PC-3 (cell line): ENCODE results near the gene PDK1. TPM values are rescaled to one million over a fixed set of nuclear protein-coding genes. Genes with fewer than 3 reads are reported as not detected.

Experiments
- ATAC-seq: fragments of 200-7000 bp; cut with Tn5 transposase; 2 replicates; pipeline ENCODE4 v1.9.1; 2020; ENCODE audit warnings: mild to moderate bottlenecking, moderate library complexity
- BruUV-seq: library from RNA; stranded (reverse); fragments of 400-500 nt; replicated peaks from 2 replicates; lab custom pipeline; 2021; lab: Mats Ljungman, UMichigan
- CTCF ChIA-PET: fragments of 300-600 bp; sonication (Branson Sonifier 250); formaldehyde crosslinking; loops from one replicate; lab custom pipeline; 2022; ENCODE audit warnings: antibody characterized with exemption; lab: Charles Lee
- POLR2A ChIA-PET: fragments of 300-600 bp; sonication (Branson Sonifier 250); formaldehyde crosslinking; loops from one replicate; lab custom pipeline; 2022; ENCODE audit warnings: antibody characterized with exemption; ENCODE audit not compliant: unreplicated experiment; lab: Charles Lee
- DNase-seq: peaks from one replicate; pipeline ENCODE4 v3.0.0-alpha.2; 2015
- H2AFZ ChIP-seq: fragments of 300-600 bp; sonication (generic); 2 replicates; pipeline ENCODE4 v1.6.0; 2016; ENCODE audit warnings: antibody characterized with exemption, low read length
- H3F3A ChIP-seq: fragments of 300-600 bp; sonication (generic); one replicate; pipeline ENCODE4 v1.6.0; 2017; ENCODE audit warnings: antibody characterized with exemption, low read length, control low read depth, mild to moderate bottlenecking; ENCODE audit not compliant: unreplicated experiment
- H3K27ac ChIP-seq: fragments of 300-600 bp; sonication (generic); 2 replicates; pipeline ENCODE4 v1.5.1; 2016; ENCODE audit warnings: mild to moderate bottlenecking, low read length
- H3K27me3 ChIP-seq: fragments of 300-600 bp; sonication (generic); 2 replicates; pipeline ENCODE4 v1.6.1; 2016; ENCODE audit warnings: low read length, mixed read lengths
- H3K36me3 ChIP-seq: fragments of 300-600 bp; sonication (generic); 2 replicates; pipeline ENCODE4 v1.6.1; 2016; ENCODE audit warnings: low read depth, mixed run types, low read length, mixed read lengths
- H3K4me1 ChIP-seq: fragments of 300-600 bp; sonication (generic); 2 replicates; pipeline ENCODE4 v1.5.1; 2016; ENCODE audit warnings: low read length; ENCODE audit not compliant: insufficient read depth
- H3K4me2 ChIP-seq: fragments of 300-600 bp; sonication (generic); 2 replicates; pipeline ENCODE4 v1.6.0; 2016; ENCODE audit warnings: low read length
- H3K4me3 ChIP-seq: fragments of 300-600 bp; sonication (generic); 2 replicates; pipeline ENCODE4 v1.5.1; 2016; ENCODE audit warnings: mild to moderate bottlenecking, low read length, mixed read lengths
- H3K79me2 ChIP-seq: fragments of 300-600 bp; sonication (generic); 2 replicates; pipeline ENCODE4 v1.6.1; 2017; ENCODE audit warnings: low read length, mixed read lengths
- H3K9ac ChIP-seq: fragments of 300-600 bp; sonication (generic); 2 replicates; pipeline ENCODE4 v1.6.0; 2016; ENCODE audit warnings: mild to moderate bottlenecking, low read length
- H3K9me2 ChIP-seq: fragments of 300-600 bp; sonication (generic); replicated peaks from 2 replicates; pipeline ENCODE4 v1.6.1; 2016; ENCODE audit warnings: mixed run types, low read length, mixed read lengths
- H3K9me3 ChIP-seq: fragments of 300-600 bp; sonication (generic); 2 replicates; pipeline ENCODE4 v1.6.1; 2016; ENCODE audit warnings: low read length, mixed read lengths
- H4K20me1 ChIP-seq: fragments of 300-600 bp; sonication (generic); 2 replicates; pipeline ENCODE4 v1.6.1; 2016; ENCODE audit warnings: low read length, mixed read lengths
- CTCF ChIP-seq: fragments of 300-600 bp; sonication (generic); conservative IDR thresholded peaks from 2 replicates; pipeline ENCODE4 v1.5.1; 2017; ENCODE audit warnings: antibody characterized with exemption, low read depth, mild to moderate bottlenecking, low read length
- EZH2 ChIP-seq: fragments of 300-600 bp; sonication (generic); IDR thresholded peaks from one replicate; pipeline ENCODE4 v1.6.1; 2017; ENCODE audit warnings: antibody characterized with exemption, mild to moderate bottlenecking, low read length; ENCODE audit not compliant: unreplicated experiment
- EZH2phosphoT487 ChIP-seq: fragments of 300-600 bp; sonication (generic); IDR thresholded peaks from 2 replicates; pipeline ENCODE4 v1.6.1; 2018; ENCODE audit warnings: mild to moderate bottlenecking, antibody characterized with exemption, low read length, borderline replicate concordance
- intact Hi-C: fragments of 100-400 bp; cut with micrococcal nuclease; formaldehyde crosslinking; loops from 2 replicates; pipeline ENCODE4 v1.9.0; 2023
- total RNA-seq: library from RNA; depleted of rRNA; stranded (reverse); fragments of >200 nt; gene quantifications from 2 replicates; pipeline ENCODE4 v1.2.3, GENCODE V29; 2014

Gene PDK1
- total RNA-seq, 1 experiment from 2014 or later, result 45.8 TPM

- H3K27me3 ChIP-seq, result no peaks in the 10 kb centered on the region
- TF ChIP-seq EZH2phosphoT487, result no peak
- no peak for TF ChIP-seq CTCF
- TF ChIP-seq EZH2, result no peak
- CTCF ChIA-PET, result no interaction called here
- no peaks in the 10 kb centered on the region for H3K9me3 ChIP-seq
- peak overlapping the region; percentile 72 for H3K9ac ChIP-seq
- intact Hi-C loops, result no loop called here
- ATAC-seq (no peak), DNase-seq (peak; percentile 2)
- H3K79me2 ChIP-seq, result peaks cover 51% of the 10 kb centered on the region
- H3K4me1 ChIP-seq, result peaks cover 54% of the 10 kb centered on the region
- peak overlapping the region; percentile 69 for H3K27ac ChIP-seq
- BruUV-seq, result no TSS peak
- H3K36me3 ChIP-seq, result no peaks in the 10 kb centered on the region
- peak overlapping the region; percentile 95 for H3K4me3 ChIP-seq
- no peaks in the 10 kb centered on the region for H3F3A ChIP-seq
- H4K20me1 ChIP-seq, result peaks cover 24% of the 10 kb centered on the region
- peak overlapping the region; percentile 87 for H3K4me2 ChIP-seq
- no peaks in the 10 kb centered on the region for H3K9me2 ChIP-seq
- H2AFZ ChIP-seq, result peak overlapping the region; percentile 82
- POLR2A ChIA-PET, result interaction anchor here (0.5 to 0.6 kb wide), 2 partner anchors 45 to 646 kb away, joined by 5 to 12 read pairs; no protein-coding TSS in a partner anchor
Measured at GRCh38 chr2:172554352-172555271, 1.3 kb upstream of the PDK1 start.

- Histone ChIP-seq H3K27ac (peak overlapping the region; percentile 69), H3K79me2 (peaks cover 57% of the 10 kb centered on the region), H3K27me3 (no peaks in the 10 kb centered on the region), H3K4me3 (peak overlapping the region; percentile 95), H3K36me3 (peaks cover 1% of the 10 kb centered on the region; the same call in 1 of the 2 replicates), H4K20me1 (peaks cover 24% of the 10 kb centered on the region), H3K9me3 (no peaks in the 10 kb centered on the region), H3F3A (no peaks in the 10 kb centered on the region), H2AFZ (peak overlapping the region; percentile 82), H3K4me2 (peak overlapping the region; percentile 87), H3K4me1 (peaks cover 54% of the 10 kb centered on the region), H3K9ac (peak overlapping the region; percentile 72), H3K9me2 (no peaks in the 10 kb centered on the region)
- CTCF ChIA-PET, result no interaction called here
- TSS peak; percentile 69 for BruUV-seq
- ATAC-seq (no peak), DNase-seq (no peak)
- POLR2A ChIA-PET, result interaction anchor here (0.5 to 0.6 kb wide), 2 partner anchors 46 to 646 kb away, joined by 5 to 12 read pairs; no protein-coding TSS in a partner anchor
- intact Hi-C loops, result no loop called here
- TF ChIP-seq CTCF (no peak), EZH2phosphoT487 (no peak), EZH2 (no peak)
Measured at GRCh38 chr2:172555272-172555521, 693 bp upstream of the PDK1 start.
